ENCODE measurements around the gene KLHL24. TPM values are rescaled to one million over a fixed set of nuclear protein-coding genes. Genes with fewer than 3 reads are reported as not detected.

The KLHL24 gene
- total RNA-seq, 4 donors from 2014 or later = 118 to 301 (median 222) TPM

DNA sequence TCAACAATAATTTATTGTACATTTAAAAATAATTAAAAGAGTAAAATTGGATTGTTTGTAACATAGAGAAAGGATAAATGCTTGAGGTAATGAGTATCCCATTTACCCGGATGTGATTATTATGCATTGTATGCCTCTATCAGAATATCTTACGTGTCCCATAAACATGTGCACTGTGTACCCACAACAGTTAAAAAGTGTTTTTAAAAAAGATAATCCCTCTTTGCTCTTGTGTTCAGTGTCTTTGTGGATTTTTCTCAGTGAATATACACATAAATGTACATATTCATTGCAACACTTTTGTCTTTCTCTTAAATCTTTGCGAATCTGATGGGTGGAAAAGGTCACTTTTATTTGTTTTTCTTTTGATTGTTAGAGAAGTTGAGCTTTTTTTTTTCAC lies 82.6 kb downstream of the KLHL24 start:
- in situ Hi-C loops (cut with MboI; ENCODE audit: low sequenced_read_pairs in 4 of 4) (no loop called here), intact Hi-C loops (cut with DNase I; ENCODE audit: low total_unique reads) (no loop called here)
- Histone ChIP-seq H3K36me3 (peaks cover 0 to 30% of the 10 kb centered on the region in 2 donors), H3K27ac (no peak overlapping the region), H3K4me3 (no peak overlapping the region), H3K9me3 (no peaks in the 10 kb centered on the region), H3K4me1 (no peaks in the 10 kb centered on the region), H3K27me3 (no peaks in the 10 kb centered on the region)
- ATAC-seq (no peak), DNase-seq (no peak)
- TF ChIP-seq, protein P1, sequence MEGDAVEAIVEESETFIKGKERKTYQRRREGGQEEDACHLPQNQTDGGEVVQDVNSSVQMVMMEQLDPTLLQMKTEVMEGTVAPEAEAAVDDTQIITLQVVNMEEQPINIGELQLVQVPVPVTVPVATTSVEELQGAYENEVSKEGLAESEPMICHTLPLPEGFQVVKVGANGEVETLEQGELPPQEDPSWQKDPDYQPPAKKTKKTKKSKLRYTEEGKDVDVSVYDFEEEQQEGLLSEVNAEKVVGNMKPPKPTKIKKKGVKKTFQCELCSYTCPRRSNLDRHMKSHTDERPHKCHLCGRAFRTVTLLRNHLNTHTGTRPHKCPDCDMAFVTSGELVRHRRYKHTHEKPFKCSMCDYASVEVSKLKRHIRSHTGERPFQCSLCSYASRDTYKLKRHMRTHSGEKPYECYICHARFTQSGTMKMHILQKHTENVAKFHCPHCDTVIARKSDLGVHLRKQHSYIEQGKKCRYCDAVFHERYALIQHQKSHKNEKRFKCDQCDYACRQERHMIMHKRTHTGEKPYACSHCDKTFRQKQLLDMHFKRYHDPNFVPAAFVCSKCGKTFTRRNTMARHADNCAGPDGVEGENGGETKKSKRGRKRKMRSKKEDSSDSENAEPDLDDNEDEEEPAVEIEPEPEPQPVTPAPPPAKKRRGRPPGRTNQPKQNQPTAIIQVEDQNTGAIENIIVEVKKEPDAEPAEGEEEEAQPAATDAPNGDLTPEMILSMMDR (IDR thresholded peaks at IDR 0.05 in 4 of 5, conservative IDR thresholded peaks at IDR 0.05 in 1 of 5) = no peak
- TF ChIP-seq POLR2A (IDR thresholded peaks at IDR 0.05) = no peak

DNA sequence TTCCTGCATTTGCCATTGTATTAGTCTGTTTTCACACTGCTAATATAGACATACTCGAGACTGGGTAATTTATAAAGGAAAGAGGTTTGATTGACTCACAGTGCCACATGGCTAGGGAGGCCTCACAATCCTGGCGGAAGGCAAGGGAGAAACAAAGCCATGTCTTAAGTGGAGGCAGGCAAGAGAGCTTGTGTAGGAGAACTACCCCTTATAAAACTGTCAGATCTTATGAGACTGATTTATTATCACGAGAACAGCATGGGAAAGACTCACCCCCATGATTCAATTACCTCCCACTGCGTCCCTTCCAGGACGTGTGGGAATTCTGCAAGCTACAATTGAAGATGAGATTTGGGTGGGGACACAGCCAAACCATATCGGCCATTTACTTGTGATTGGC lies 90.0 kb downstream of the KLHL24 start:
- TF ChIP-seq POLR2A (IDR thresholded peaks at IDR 0.05) = no peak
- TF ChIP-seq, protein P1 (IDR thresholded peaks at IDR 0.05 in 4 of 5, conservative IDR thresholded peaks at IDR 0.05 in 1 of 5) = no peak
- ATAC-seq = no peak
- Histone ChIP-seq H3K27ac (no peak overlapping the region), H3K36me3 (peaks cover 0 to 53% of the 10 kb centered on the region in 2 donors), H3K27me3 (no peaks in the 10 kb centered on the region), H3K9me3 (no peaks in the 10 kb centered on the region), H3K4me3 (no peak overlapping the region), H3K4me1 (no peaks in the 10 kb centered on the region)
- in situ Hi-C loops (cut with MboI; ENCODE audit: low sequenced_read_pairs in 4 of 4) = no loop called here
- intact Hi-C loops (cut with DNase I; ENCODE audit: low total_unique reads) = no loop called here
- no peak for DNase-seq

DNA sequence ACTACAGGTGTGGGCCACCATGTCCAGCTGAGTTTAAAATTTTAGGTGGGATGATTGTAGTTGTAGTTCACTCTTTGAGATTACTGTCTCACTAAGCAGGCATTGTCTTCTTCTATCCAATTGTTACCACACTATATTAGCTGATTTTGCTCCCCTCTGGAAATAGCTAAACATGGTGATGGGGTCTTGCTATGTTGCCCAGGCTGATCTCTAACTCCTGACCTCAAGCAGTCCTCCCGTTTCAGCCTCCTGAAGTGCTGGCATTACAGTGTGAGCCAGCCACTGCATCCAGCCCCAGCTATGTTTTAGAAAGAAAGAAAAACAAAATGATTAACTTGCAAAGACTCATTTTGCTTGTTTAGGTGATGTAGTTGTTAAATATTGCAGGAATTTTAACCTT lies 92.8 kb downstream of the KLHL24 start:
- intact Hi-C loops (cut with DNase I; ENCODE audit: low total_unique reads) = no loop called here
- peaks cover 0 to 41% of the 10 kb centered on the region in 2 donors for H3K36me3 ChIP-seq
- ATAC-seq = no peak

DNA sequence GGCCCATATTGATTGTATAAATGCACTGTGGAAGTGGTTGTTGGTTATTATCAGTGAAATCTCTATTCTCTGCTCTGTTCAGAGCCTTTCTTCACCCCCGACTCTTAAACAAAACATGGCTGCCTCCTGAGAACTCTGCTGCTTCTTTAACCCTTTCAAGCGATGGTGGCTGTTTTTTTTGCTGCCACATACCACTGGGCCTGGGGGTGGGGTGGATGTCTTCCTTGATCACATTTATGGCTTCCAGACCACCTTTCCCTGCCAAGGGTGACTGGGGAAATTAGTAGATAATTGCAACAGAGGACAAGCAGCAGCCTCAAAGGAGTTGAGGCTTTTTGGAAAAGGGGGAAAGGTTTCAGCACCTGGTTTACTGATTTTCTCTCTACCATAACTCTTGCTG lies 94.9 kb downstream of the KLHL24 start:
- Histone ChIP-seq H3K9me3 (no peaks in the 10 kb centered on the region), H3K27me3 (no peaks in the 10 kb centered on the region), H3K36me3 (peaks cover 0 to 25% of the 10 kb centered on the region in 2 donors), H3K4me3 (no peak overlapping the region), H3K27ac (no peak overlapping the region), H3K4me1 (no peaks in the 10 kb centered on the region)
- ATAC-seq (no peak), DNase-seq (no peak)
- in situ Hi-C loops (cut with MboI; ENCODE audit: low sequenced_read_pairs in 4 of 4) (no loop called here), intact Hi-C loops (cut with DNase I; ENCODE audit: low total_unique reads) (no loop called here)
- TF ChIP-seq, protein P1 (IDR thresholded peaks at IDR 0.05 in 4 of 5, conservative IDR thresholded peaks at IDR 0.05 in 1 of 5) = no peak
- TF ChIP-seq POLR2A (IDR thresholded peaks at IDR 0.05) = no peak

More for the DNA sequence above, 92.8 kb downstream of the KLHL24 start:
- Histone ChIP-seq H3K9me3 (no peaks in the 10 kb centered on the region), H3K4me3 (no peak overlapping the region), H3K27me3 (no peaks in the 10 kb centered on the region), H3K27ac (no peak overlapping the region), H3K4me1 (no peaks in the 10 kb centered on the region)
- no peak for DNase-seq
- in situ Hi-C loops (cut with MboI; ENCODE audit: low sequenced_read_pairs in 4 of 4) = no loop called here
- no peak for TF ChIP-seq POLR2A (IDR thresholded peaks at IDR 0.05)
- TF ChIP-seq, protein P1 (IDR thresholded peaks at IDR 0.05 in 4 of 5, conservative IDR thresholded peaks at IDR 0.05 in 1 of 5) = no peak

DNA sequence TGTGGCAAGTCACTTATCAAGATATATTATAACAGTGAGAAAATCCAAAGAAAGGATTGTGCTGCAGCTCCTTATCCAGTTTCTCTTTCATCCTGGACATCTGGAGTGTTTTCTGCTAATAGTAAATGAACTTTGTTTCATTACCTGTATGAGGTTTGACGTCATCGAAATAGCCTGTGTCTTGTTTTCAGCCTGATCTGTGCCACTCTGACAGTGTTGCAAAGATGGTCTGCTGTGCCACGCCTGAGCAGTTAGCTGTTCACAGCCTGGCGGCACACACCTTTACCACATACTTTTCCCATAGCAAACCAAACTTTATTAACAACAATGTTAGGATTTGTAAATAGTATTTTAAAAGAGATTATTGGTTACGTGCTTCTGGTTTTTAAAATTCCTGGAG lies 96.2 kb downstream of the KLHL24 start:
- ATAC-seq (no peak), DNase-seq (no peak)
- no peak overlapping the region for H3K27ac ChIP-seq
- intact Hi-C loops (cut with DNase I; ENCODE audit: low total_unique reads) = no loop called here
- TF ChIP-seq, protein P1 (IDR thresholded peaks at IDR 0.05 in 4 of 5, conservative IDR thresholded peaks at IDR 0.05 in 1 of 5) = no peak
- TF ChIP-seq POLR2A (IDR thresholded peaks at IDR 0.05) = no peak
- H3K9me3 ChIP-seq = no peaks in the 10 kb centered on the region
- in situ Hi-C loops (cut with MboI; ENCODE audit: low sequenced_read_pairs in 4 of 4) = no loop called here
- no peak overlapping the region for H3K4me3 ChIP-seq
- no peaks in the 10 kb centered on the region for H3K27me3 ChIP-seq
- peaks cover 0 to 19% of the 10 kb centered on the region in 2 donors for H3K36me3 ChIP-seq
- H3K4me1 ChIP-seq = no peaks in the 10 kb centered on the region
